ENCODE results near the gene ENPP1. TPM values are rescaled to one million over a fixed set of nuclear protein-coding genes. Genes with fewer than 3 reads are reported as not detected.
"Not testable (repeated sequence)": the region's sequence is repeated elsewhere in the genome, so short reads cannot be mapped to it uniquely, and the experiment has no call there.

The ENPP1 gene
- total and polyA plus RNA-seq, 8 donors = 1.6 to 2.5 (median 2.0) TPM

GRCh38 chr6:131851049-131851769 is 43.4 kb downstream of the ENPP1 start:
- H3K27ac ChIP-seq = no peak overlapping the region
- no peaks in the 10 kb centered on the region for H3K9me3 ChIP-seq
- no peak overlapping the region for H3K4me3 ChIP-seq
- no peak for ATAC-seq
- no peak for DNase-seq
- no peak for TF ChIP-seq CTCF (IDR thresholded peaks at IDR 0.05)
- H3K27me3 ChIP-seq = no peaks in the 10 kb centered on the region
- H3K36me3 ChIP-seq = no peaks in the 10 kb centered on the region
- intact Hi-C loops (cut with DNase I) = no loop called here
- H3K4me1 ChIP-seq = no peaks in the 10 kb centered on the region

- ATAC-seq = no peak
- no peak for TF ChIP-seq CTCF (IDR thresholded peaks at IDR 0.05)
- H3K4me3 ChIP-seq = no peak overlapping the region
- H3K36me3 ChIP-seq = no peaks in the 10 kb centered on the region
- H3K9me3 ChIP-seq = no peaks in the 10 kb centered on the region
- no peaks in the 10 kb centered on the region for H3K4me1 ChIP-seq
- H3K27me3 ChIP-seq = no peaks in the 10 kb centered on the region
- no peak overlapping the region for H3K27ac ChIP-seq
- no peak for DNase-seq
- intact Hi-C loops (cut with DNase I) = no loop called here
Measured at GRCh38 chr6:131852200-131852599, 44.4 kb downstream of the ENPP1 start.

GRCh38 chr6:131854803-131855202 is 47.0 kb downstream of the ENPP1 start:
- no peak for ATAC-seq
- intact Hi-C loops (cut with DNase I) = no loop called here

GRCh38 chr6:131858765-131859415 is 51.1 kb downstream of the ENPP1 start:
- intact Hi-C loops (cut with DNase I) = no loop called here
- DNase-seq (no peak), ATAC-seq (no peak)
- Histone ChIP-seq H3K9me3 (no peaks in the 10 kb centered on the region), H3K27ac (no peak overlapping the region), H3K4me1 (no peaks in the 10 kb centered on the region), H3K36me3 (no peaks in the 10 kb centered on the region), H3K4me3 (no peak overlapping the region), H3K27me3 (no peaks in the 10 kb centered on the region)
- TF ChIP-seq CTCF (IDR thresholded peaks at IDR 0.05) = no peak

More at GRCh38 chr6:131854803-131855202, 47.0 kb downstream of the ENPP1 start:
- Histone ChIP-seq H3K9me3 (no peaks in the 10 kb centered on the region), H3K27ac (no peak overlapping the region), H3K36me3 (no peaks in the 10 kb centered on the region), H3K27me3 (no peaks in the 10 kb centered on the region), H3K4me1 (no peaks in the 10 kb centered on the region), H3K4me3 (no peak overlapping the region)
- no peak for TF ChIP-seq CTCF (IDR thresholded peaks at IDR 0.05)
- DNase-seq = no peak

GRCh38 chr6:131859658-131860057 is 51.8 kb downstream of the ENPP1 start:
- H3K27ac ChIP-seq; ATAC-seq; DNase-seq; H3K27me3 ChIP-seq; H3K9me3 ChIP-seq; H3K4me1 ChIP-seq; intact Hi-C loops (cut with DNase I); H3K4me3 ChIP-seq; H3K36me3 ChIP-seq: not testable (repeated sequence)
